ENCODE results near the gene LHFPL6. TPM values are rescaled to one million over a fixed set of nuclear protein-coding genes. Genes with fewer than 3 reads are reported as not detected.

The LHFPL6 gene
- total RNA-seq, 1 donor from 2014 or later, result 112 TPM

- DNase-seq (ENCODE audit: low spot score), result no peak
These were observed 208.0 kb downstream of the LHFPL6 start for GRCh38 chr13:39394796-39395678.

DNA sequence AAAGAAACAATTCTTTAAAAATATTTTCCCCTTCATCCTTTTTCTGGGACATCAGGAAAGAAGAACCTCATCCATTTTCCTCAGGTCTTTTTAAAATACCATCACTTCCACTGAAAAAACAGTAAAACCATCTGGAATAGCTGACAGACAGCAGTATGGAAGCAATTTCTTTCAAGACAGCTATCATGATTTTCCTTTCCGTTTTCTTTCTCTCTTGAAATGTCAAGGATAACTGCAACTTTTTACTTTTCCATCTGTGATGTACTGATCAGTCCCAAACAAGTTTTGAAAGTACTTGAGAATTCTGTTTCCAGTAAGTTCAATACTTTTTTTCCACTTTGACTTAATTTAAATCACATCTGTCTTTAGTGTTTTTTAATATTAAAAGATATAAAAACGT is 211.2 kb downstream of the LHFPL6 start:
- no peak for DNase-seq (ENCODE audit: low spot score)

DNA sequence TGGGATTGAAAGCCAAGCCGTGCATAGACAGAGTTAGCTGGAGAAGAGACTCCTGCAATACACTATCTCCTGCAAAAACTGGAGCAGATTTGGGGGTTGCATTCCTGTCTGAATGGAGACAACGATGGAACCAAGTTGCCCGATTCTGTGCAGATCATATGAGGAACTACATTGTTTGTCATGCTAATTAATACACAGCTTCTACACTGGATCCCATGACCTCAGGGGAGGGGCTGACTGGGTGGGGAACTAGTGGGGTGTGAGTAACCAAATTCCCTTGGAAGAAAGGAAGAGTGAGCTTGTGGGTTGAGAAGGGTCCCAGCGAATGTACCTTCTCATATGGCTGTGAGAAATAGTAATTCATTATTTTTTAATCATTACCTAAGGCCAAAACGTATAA is 214.0 kb downstream of the LHFPL6 start:
- no peak for DNase-seq (ENCODE audit: low spot score)

- DNase-seq (ENCODE audit: low spot score), result no peak
These were observed 217.3 kb downstream of the LHFPL6 start for GRCh38 chr13:39385621-39386231.

DNA sequence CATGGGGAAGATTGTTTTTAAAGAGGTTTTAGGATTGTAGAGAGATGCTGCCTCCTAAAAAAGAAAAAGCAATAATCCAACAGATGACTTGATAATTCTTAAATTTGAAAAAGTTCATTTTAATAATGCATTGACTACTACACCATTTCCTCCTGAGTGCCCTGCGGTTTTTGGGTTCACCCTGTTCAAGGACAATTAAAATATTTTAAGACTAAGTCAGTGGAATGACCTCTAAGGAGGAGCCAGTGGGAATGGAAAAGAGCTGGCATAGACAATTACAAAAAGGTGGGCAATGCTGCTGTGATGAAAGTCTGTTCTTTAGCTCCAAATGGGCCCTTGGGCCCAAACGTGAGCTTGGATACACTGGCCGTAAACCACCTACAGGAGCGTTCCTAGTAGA is 217.8 kb downstream of the LHFPL6 start:
- DNase-seq (ENCODE audit: low spot score), result no peak

DNA sequence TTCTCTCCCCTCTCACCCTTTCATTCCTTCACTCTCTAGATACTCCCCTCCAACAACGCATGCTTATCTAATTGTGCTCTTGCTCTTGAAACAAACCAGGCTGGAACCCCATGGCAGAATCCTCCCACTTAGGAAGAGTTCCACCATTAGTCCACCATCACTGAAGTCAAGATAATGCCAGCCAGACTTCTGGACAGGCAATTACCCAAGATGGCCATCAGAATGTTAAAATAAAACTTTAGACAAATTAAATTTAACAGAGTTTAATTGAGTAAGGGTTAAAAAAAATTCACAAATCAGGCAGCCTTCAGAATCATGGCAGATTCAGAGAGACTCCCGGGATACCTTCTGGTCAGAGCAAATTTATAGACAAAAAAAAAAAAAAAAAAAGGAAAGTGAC is 221.5 kb downstream of the LHFPL6 start:
- DNase-seq (ENCODE audit: low spot score), result no peak

DNA sequence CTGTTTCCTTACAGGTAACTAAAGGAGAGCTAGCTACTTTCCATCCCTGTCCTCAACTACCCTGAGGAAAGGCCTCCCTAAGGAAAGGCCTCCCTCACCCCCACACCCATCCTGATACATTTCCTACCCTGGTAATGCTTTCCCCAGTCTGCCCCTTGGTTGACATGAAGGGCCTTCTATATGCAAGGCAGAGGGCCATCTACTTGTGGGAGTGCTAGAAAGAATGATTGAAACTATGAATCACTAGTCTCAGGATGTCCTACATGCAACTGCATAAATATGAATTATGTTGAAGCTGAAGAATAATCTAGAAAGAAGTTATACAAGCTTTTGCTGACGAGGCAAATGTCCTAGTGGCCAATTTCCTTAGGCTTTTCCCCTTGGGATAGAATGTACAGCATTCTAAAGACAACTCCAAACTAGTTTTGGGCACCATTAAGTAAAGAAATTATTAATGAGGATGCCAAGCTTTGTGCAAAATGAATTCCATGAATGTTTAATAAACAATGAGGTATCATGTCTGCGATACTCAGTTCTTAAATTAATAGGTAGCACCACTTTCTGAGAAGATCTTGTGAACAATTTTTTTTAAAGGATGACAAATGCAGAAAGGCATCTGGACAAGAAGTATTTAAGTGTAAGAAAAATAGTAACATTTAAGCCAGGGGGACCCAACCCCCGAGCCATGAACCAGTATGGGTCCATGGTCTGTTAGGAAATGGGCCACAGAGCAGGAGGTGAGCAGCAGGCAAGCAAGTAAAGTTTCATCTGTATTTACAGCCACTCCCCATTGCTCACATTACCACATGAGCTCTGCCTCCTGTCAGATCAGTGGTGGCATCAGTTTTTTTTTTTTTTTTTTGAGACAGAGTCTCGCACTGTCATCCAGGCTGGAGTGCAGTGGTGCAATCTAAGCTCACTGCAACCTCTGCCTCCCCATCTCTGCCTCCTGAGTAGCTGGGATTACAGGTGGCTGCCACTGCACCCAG is 223.0 kb downstream of the LHFPL6 start:
- DNase-seq (ENCODE audit: low spot score), result no peak

DNA sequence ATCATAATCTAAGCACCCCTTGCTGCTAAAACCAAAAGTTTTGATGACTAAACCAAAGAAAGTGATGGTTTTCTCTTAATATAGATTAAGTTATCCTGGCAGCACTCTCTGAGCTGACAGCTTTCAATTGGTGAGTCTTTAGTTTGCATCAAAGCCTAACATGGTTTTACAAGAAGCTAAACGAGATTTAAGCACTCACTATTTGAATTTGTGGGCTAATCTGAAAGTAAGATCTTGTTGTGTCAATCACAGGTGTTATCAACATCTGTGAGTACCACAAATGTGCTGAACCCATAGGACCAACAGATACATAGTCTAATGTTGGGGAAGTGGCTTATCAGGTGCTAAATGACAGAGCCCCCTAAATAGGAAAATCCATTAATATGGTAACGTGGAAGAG is 223.9 kb downstream of the LHFPL6 start:
- DNase-seq (ENCODE audit: low spot score), result no peak

GRCh38 chr13:39378306-39378705 is 224.7 kb downstream of the LHFPL6 start:
- DNase-seq (ENCODE audit: low spot score), result no peak

DNA sequence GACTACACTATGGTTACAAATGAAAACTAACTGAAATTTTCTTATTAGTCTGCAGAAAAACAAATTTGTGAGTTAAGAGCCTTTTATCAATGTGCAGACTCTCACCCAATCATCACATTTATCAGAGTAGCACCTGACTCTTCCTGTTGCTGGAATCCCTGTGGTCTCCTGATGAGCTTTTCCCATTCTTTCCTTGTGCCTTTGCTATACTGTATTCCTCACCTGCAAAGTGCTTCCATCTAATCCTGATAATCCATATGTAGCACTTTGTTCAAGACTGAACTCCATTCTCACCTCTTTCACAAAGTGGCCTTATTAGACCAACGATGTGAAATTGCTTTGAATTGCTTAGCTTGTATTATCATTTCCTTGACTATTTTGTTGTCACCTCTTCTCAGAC is 225.3 kb downstream of the LHFPL6 start:
- no peak for DNase-seq (ENCODE audit: low spot score)

DNA sequence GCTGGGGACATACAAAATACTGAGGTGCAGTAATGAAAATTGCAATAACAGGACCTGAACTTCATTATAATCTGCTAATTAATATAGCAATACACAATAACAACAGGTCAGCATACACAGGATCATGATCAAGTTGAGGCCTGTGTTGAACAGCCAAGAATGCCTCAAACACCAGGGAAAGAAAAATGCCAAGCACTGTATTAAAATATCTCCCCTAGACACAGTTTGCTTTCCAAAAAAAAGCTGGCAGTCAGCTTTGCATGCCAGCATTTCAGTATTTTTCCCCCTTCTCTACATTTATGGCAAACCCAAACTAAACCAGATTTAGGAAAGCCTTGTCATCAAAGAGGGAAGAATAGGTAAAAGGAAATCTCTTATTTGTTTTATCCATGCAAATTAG is 226.9 kb downstream of the LHFPL6 start:
- no peak for DNase-seq (ENCODE audit: low spot score)

DNA sequence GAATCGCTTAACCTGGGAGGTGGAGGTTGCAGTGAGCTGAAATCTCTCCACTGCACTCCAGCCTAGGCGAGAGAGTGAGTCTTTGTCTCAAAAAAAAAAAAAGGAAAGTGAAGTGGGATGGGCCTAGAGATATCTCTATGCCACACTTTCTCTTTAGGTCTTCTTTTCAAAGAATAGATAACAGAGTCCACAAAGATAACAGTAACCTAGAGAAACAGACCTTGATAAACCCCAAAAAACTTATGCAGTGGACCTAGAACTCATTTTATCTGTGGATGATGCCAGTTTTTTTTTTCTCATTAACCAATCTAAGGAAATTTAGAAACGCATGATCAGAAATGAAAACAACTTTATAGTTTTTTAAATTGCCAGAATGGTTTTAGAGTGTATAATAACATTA is 227.4 kb downstream of the LHFPL6 start:
- DNase-seq (ENCODE audit: low spot score), result no peak

DNA sequence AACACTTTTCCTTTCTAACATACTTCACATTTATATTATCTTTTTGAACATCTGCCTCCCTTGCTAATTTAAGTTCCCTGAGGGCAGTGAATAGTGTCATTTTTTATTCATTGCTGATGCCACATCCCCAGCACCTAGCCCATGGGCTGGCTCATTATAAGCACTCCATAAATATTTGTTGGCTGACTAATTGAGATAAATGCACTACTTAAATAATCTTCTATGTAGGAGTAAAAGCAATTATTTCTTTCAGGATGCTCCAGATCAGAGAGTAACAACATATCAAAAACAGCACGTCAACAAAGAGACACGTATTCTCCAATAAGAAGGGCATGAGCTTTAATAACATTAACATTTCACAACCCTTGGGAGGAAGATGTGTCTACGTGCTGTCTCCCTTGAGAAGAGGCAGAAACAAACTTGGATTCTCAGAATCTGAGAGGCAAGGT is 228.2 kb downstream of the LHFPL6 start:
- DNase-seq (ENCODE audit: low spot score), result no peak

- no peak for DNase-seq (ENCODE audit: low spot score)
These were observed 229.8 kb downstream of the LHFPL6 start for GRCh38 chr13:39373145-39373544.

DNA sequence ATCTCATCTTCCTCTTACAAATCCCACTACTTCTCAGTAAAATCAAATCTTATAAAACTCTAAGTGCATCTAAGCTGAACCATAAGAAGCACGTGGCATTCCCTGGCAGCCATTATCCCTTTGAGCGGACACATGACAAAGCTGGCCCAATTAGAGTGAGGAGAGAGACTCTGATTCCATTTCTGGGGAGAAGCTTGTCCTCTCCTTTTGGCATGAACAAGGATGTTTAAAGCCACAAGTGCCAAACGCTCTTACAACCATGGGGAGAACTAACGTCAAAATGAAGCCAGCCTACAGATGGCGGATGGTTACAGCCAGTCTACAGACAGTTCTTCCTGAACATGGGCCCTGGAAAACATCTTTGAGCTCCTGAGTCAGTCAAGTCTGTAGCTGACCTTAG is 231.3 kb downstream of the LHFPL6 start:
- DNase-seq (ENCODE audit: low spot score), result no peak

DNA sequence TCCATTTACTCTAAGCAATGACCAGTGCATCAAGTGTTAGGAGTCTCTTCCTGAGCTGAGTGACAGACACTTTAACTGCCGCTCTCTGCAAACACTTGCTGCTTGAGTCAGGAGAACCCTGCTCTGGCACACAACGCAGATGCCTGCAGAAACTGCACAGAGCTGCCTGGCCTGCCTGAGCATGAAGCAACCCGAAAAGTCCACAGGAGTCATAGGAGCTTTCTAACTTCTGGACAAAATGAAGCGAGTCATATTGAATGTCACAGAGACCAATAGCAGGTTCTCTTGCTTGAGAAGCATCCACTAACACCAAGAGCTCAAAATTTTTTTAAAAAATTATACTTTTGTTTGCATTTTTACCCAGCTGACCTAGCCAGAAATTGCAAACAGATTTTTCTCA is 232.4 kb downstream of the LHFPL6 start:
- no peak for DNase-seq (ENCODE audit: low spot score)

GRCh38 chr13:39370048-39370447 is 232.9 kb downstream of the LHFPL6 start:
- DNase-seq (ENCODE audit: low spot score), result no peak

DNA sequence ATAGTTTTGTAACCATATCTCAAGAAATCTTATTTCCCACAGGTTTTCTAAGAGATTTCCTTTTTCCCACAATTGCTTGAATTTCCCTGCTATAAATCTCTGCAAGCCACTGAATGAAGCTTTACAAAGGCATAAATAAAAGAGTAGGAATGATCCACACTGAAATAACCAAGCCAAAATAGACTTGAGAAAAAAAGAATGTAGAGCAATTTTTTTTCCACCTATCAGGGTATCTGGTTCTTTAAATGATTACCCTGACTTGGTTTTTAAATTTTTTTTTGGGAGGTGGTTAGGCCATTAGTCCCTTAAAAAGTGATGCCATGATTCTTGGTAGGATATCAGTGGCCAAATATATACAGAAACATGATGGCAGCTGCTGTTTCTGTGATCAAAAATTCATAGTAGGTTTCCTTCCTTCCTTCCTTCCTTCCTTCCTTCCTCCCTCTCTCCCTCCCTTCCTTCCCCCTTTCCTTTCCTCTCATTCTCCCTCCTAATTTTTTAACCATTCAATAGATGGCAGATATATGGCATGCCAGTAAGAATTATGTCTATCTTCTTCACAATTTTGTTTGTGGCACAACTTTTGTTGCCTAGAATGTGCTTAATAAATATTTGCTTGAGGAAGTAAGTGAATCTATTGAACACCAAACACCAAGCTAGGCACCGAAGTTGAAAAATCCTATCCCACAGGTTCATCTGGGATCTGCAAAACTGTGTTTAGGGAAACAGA is 233.7 kb downstream of the LHFPL6 start:
- no peak for DNase-seq (ENCODE audit: low spot score)

- DNase-seq (ENCODE audit: low spot score), result no peak
These were observed 237.1 kb downstream of the LHFPL6 start for GRCh38 chr13:39365879-39366278.

DNA sequence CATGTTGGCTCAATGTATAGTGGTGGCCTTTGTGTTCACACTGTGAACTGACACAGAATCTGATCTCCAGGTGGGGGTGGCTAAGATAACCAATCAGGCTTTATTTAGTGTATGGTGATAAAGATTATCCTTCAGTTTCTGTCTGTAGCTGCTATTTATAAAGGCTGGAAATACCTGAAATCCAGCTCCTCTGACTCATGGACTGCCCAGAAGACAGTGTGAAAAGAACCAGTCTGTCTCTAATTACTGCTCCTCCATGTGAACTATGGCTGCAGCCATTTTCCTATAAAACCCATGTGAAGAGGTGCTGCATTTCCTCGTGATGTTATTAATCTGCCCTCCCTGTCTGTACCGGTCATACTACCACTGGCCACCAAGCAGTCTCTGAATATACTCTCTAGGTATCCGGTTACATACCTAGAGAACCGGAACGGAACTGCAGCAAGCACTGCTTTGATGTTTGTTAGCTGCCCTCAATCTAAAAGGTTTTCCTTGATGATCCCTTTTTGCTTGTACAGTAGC is 238.0 kb downstream of the LHFPL6 start:
- DNase-seq (ENCODE audit: low spot score), result no peak

DNA sequence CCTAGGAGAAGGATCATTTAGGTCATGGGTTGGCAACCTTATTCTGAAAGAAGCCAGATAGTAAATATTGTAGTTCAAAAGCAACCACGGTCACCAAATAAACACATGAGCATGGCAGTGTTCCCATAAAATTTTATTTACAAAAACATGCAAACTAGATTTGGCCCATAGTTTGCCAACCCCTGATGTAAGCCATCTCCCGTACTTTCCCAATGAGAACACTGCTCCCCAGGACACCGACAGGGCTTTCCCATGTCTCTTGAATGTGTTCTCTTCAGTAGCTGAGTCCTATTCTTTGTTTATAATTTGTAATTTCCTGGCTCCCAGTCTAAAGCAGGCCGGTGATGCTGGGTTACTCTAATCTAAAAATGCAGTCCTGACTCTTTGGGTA is 239.6 kb downstream of the LHFPL6 start:
- no peak for DNase-seq (ENCODE audit: low spot score)
